HUES48 (cell line): ENCODE data around the gene THOC3.
A peak's percentile ranks its signal among the peaks of the same experiment; 100 is the strongest.
"Not testable (repeated sequence)": the region's sequence is repeated elsewhere in the genome, so short reads cannot be mapped to it uniquely, and the experiment has no call there.

Experiments used
- H3K27ac ChIP-seq: one replicate; pipeline ENCODE4 v1.7.0; 2013; ENCODE audit warnings: low read depth, low read length, inconsistent platforms
- H3K27me3 ChIP-seq: 2 replicates; pipeline ENCODE4 v1.6.1; 2013; ENCODE audit warnings: mild to moderate bottlenecking, low read length; ENCODE audit not compliant: control insufficient read depth, insufficient read depth
- H3K36me3 ChIP-seq: 2 replicates; pipeline ENCODE4 v1.6.1; 2013; ENCODE audit warnings: low read length; ENCODE audit not compliant: control insufficient read depth, insufficient read depth
- H3K4me1 ChIP-seq: 2 replicates; pipeline ENCODE4 v1.6.1; 2013; ENCODE audit warnings: mild to moderate bottlenecking, low read length; ENCODE audit not compliant: control insufficient read depth, insufficient read depth
- H3K4me3 ChIP-seq: 2 replicates; pipeline ENCODE4 v1.5.1; 2013; ENCODE audit warnings: mild to moderate bottlenecking, low read depth, low read length
- H3K9ac ChIP-seq: 2 replicates; pipeline ENCODE4 v1.6.1; 2013; ENCODE audit warnings: mild to moderate bottlenecking, low read depth, low read length, moderate library complexity
- H3K9me3 ChIP-seq: 2 replicates; pipeline ENCODE4 v1.6.1; 2013; ENCODE audit warnings: low read length; ENCODE audit not compliant: control insufficient read depth, insufficient read depth

The THOC3 gene

DNA sequence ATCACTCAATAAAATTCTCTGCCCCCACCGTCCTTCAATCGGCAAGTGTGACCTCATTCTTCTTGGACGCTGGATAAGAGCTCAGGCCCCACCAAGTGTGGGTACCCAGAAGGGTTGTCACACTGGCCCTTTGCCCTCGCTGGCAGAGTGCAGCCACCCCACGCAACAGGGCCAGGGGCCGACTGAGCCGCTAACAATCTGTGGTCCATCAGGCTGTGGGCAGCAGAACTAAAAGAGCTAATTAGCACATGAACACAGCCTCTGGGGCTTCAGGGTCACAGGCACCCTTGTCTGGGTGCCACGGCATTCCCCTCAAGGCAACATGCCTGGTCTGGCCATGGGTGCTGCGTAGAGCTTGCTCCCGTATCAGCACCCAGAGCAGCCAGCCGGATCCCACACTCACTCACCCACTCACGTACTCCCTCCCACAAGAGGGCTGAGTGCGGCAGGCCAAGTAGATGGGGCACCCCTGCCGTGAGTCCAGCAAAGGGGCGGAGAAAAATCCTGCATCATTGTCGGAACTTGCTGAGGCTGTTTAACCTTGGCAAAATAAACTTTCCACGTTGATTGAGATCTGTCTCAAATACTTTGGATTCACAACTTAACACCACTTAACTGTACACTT lies 11.4 kb upstream of the THOC3 start:
- not testable (repeated sequence) for H3K4me3 ChIP-seq, H3K27me3 ChIP-seq, H3K27ac ChIP-seq, H3K4me1 ChIP-seq, H3K36me3 ChIP-seq, H3K9ac ChIP-seq, H3K9me3 ChIP-seq

- H3K27me3 ChIP-seq, H3K9ac ChIP-seq, H3K27ac ChIP-seq, H3K36me3 ChIP-seq, H3K4me1 ChIP-seq, H3K9me3 ChIP-seq: not testable (repeated sequence)
- peak overlapping the region; percentile 78 for H3K4me3 ChIP-seq
Measured at GRCh38 chr5:175968381-175968780, 266 bp upstream of the THOC3 start.

DNA sequence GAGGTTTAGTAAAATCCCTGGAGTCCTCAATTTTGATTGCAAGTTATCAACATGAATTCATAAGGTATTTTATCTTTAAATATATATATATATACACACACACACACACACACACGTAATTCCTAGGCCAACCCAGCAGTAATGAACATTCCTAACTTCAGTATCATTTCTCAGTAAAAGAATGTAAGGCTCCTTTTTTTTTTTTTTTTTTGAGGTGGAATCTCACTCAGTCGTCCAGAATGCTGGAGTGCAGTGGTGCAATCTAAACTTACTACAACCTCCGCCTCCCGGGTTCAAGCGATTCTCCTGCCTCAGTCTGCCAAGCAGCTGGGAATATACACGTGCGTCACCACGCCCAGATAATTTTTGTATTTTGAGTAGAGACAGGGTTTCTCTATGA lies 5.8 kb downstream of the THOC3 start:
- not testable (repeated sequence) for H3K27ac ChIP-seq, H3K9ac ChIP-seq, H3K27me3 ChIP-seq, H3K9me3 ChIP-seq, H3K4me3 ChIP-seq, H3K4me1 ChIP-seq
- peaks cover 14% of the 10 kb centered on the region for H3K36me3 ChIP-seq

GRCh38 chr5:175960228-175960627 lies 7.9 kb downstream of the THOC3 start:
- peaks cover 14% of the 10 kb centered on the region for H3K36me3 ChIP-seq
- H3K4me1 ChIP-seq, H3K4me3 ChIP-seq, H3K9me3 ChIP-seq, H3K9ac ChIP-seq, H3K27me3 ChIP-seq, H3K27ac ChIP-seq: not testable (repeated sequence)

DNA sequence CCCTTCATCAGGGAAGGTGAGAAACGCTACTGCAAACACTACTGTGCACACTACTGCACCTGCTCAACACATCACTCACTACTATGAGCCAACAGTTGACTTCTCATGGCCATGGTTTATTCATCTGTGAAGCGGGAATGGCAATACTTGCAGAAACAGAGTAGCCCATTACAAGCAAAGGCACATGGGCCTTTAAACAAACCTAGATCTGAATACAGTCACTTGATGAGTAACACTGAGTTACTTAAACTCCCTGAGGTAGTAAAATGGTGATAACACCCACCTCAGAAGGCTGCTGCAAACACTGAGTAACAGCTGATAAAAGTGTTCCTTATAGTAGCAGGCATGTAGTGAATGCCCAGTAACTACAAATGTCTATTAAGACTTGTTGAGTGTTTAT lies 9.6 kb downstream of the THOC3 start:
- H3K27ac ChIP-seq, H3K9ac ChIP-seq, H3K27me3 ChIP-seq, H3K9me3 ChIP-seq, H3K4me3 ChIP-seq, H3K4me1 ChIP-seq: not testable (repeated sequence)
- peaks cover 13% of the 10 kb centered on the region for H3K36me3 ChIP-seq

GRCh38 chr5:175954107-175954506 lies 14.0 kb downstream of the THOC3 start:
- not testable (repeated sequence) for H3K27me3 ChIP-seq, H3K9ac ChIP-seq, H3K36me3 ChIP-seq, H3K4me1 ChIP-seq, H3K27ac ChIP-seq, H3K9me3 ChIP-seq, H3K4me3 ChIP-seq

DNA sequence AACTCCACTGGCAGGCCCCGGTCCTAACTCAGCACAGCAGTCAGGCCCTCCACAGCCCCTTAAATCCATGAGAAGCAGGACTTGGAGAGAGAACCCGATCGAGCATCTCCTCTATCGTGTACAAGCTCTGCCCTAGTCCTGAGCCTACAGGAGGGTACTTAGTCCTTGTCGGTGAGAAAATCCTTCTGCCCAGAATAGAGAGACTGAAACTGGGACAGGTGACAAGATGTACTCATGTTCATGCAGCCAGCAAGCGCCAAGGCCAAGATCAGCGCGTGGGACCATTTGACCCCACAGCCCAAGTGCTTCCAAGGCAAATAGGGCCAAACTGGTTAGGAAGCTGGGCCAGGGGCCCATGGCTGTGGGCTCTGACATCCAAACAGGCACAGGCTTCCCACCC lies 15.3 kb downstream of the THOC3 start:
- not testable (repeated sequence) for H3K4me3 ChIP-seq, H3K27me3 ChIP-seq, H3K4me1 ChIP-seq, H3K27ac ChIP-seq, H3K9me3 ChIP-seq, H3K36me3 ChIP-seq, H3K9ac ChIP-seq

DNA sequence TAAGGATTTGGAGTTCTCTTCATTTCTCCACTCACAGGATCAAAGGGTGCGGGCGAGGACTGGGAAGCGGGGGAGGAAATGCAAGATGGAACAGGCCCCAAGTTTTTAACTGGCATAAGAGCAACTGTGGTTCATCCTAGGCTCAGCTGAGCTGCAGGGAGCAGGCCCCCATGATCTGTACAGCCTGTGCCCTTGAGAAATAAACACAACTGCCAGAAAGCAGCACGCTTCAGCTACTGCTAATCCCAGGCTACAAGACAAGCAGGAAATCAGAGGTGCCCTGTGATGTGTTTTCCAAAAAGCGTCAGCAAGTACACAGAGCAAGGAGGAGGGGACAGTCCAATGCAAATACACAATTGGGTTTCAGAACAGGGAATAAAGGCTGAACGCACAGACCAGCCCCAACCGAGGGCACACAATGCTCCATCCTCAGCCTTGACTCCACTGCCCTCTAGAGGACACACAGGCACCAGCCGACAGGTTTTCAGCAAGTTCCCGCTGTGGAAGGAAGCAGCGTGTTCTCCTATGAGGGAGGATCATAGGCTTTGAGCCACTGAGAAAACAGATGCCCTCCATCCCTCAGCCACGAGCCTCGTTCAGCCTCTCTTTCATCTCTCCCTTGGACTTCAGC lies 16.7 kb downstream of the THOC3 start:
- not testable (repeated sequence) for H3K9me3 ChIP-seq, H3K36me3 ChIP-seq, H3K9ac ChIP-seq, H3K4me1 ChIP-seq, H3K27me3 ChIP-seq, H3K27ac ChIP-seq, H3K4me3 ChIP-seq

- not testable (repeated sequence) for H3K4me3 ChIP-seq, H3K27ac ChIP-seq, H3K9ac ChIP-seq, H3K4me1 ChIP-seq, H3K36me3 ChIP-seq, H3K9me3 ChIP-seq, H3K27me3 ChIP-seq
Measured at GRCh38 chr5:175948329-175949108, 19.6 kb downstream of the THOC3 start.

GRCh38 chr5:175943253-175943652 lies 24.9 kb downstream of the THOC3 start:
- not testable (repeated sequence) for H3K27ac ChIP-seq, H3K4me3 ChIP-seq, H3K36me3 ChIP-seq, H3K4me1 ChIP-seq, H3K9ac ChIP-seq, H3K9me3 ChIP-seq, H3K27me3 ChIP-seq

- H3K27ac ChIP-seq, H3K9me3 ChIP-seq, H3K4me1 ChIP-seq, H3K4me3 ChIP-seq, H3K27me3 ChIP-seq, H3K36me3 ChIP-seq, H3K9ac ChIP-seq: not testable (repeated sequence)
Measured at GRCh38 chr5:175940632-175941031, 27.5 kb downstream of the THOC3 start.
